A549 (cell line): ENCODE results near the gene RIMKLA.

Experiments used
- EP300 ChIP-seq, 2 experiments: fragments of >200 bp; sonication (Bioruptor Twin); formaldehyde crosslinking; IDR thresholded peaks; 2 replicates in 1 of 2; 3 replicates in 1 of 2; pipeline ENCODE4 v1.6.1; 2016 to 2017
- FOSL2 ChIP-seq, 2 experiments: fragments of 450-650 bp in 1 of 2; fragments of >200 bp in 1 of 2; sonication (Bioruptor Twin) in 1 of 2; formaldehyde crosslinking; IDR thresholded peaks; 2 replicates each; pipeline versions ENCODE4 v1.5.0 to v1.6.1; 2016 to 2020; ENCODE audit warnings: mild to moderate bottlenecking in 1 of 2, moderate library complexity in 1 of 2
- KDM5A ChIP-seq: fragments of 200-600 bp; sonication (generic); IDR thresholded peaks from 2 replicates; pipeline ENCODE4 v1.6.1; 2016; ENCODE audit warnings: antibody characterized with exemption, mild to moderate bottlenecking
- MAFK ChIP-seq: fragments of 450-650 bp; IDR thresholded peaks from 2 replicates; pipeline ENCODE4 v1.6.1; 2014; ENCODE audit not compliant: partially characterized antibody
- POLR2A ChIP-seq: IDR thresholded peaks from 2 replicates; pipeline ENCODE4 v1.6.1; 2012; ENCODE audit warnings: mild to moderate bottlenecking, low read length
- POLR2AphosphoS2 ChIP-seq: conservative IDR thresholded peaks from 2 replicates; pipeline ENCODE4 v1.6.1; 2012; ENCODE audit warnings: low read length, improper control_type of control experiment, inconsistent platforms
- RAD21 ChIP-seq, 2 experiments: fragments of >200 bp in 1 of 2; sonication (Bioruptor Twin) in 1 of 2; formaldehyde crosslinking in 1 of 2; IDR thresholded peaks in 1 of 2; conservative IDR thresholded peaks in 1 of 2; 2 replicates in 1 of 2; 3 replicates in 1 of 2; pipeline ENCODE4 v1.6.1; 2012 to 2018; ENCODE audit warnings: inconsistent platforms in 1 of 2
- RFX5 ChIP-seq: fragments of 450-650 bp; IDR thresholded peaks from 2 replicates; pipeline ENCODE4 v1.7.1; 2014; ENCODE audit warnings: antibody characterized with exemption, mild to moderate bottlenecking, moderate library complexity
- TF ChIP-seq, protein P1 (sequence below): fragments of >200 bp; sonication (Bioruptor Twin); formaldehyde crosslinking; IDR thresholded peaks from 3 replicates; pipeline ENCODE4 v1.5.1; 2016
- TF ChIP-seq, protein P2 (sequence below): fragments of 250-450 bp; sonication (Bioruptor Pico); IDR thresholded peaks from 2 replicates; pipeline ENCODE4 v1.5.0; 2021; ENCODE audit warnings: mild to moderate bottlenecking, moderate library complexity, borderline replicate concordance

DNA sequence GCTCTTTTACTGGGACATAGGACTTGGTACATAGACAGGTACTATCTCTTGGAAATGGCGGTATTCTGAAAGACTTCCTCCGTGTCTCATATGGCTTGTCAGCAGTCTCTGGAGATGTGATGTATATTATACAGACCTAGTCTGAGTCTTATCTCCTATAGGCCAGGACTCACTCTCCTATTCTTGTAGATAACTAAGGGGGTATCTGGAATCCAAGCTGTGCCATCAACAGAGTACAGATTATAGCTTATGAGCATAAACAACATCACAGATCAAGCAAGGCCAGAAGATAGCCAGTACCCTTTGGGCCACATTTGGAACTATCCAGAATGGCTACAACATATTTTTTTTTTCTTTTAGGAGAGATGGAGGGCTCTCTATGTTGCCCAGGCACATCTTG is 16.1 kb upstream of the RIMKLA start:
- no peak for TF ChIP-seq RAD21 (conservative IDR thresholded peaks at IDR 0.05 in 1 of 2, IDR thresholded peaks at IDR 0.05 in 1 of 2)
- no peak for TF ChIP-seq KDM5A
- TF ChIP-seq, protein P1, sequence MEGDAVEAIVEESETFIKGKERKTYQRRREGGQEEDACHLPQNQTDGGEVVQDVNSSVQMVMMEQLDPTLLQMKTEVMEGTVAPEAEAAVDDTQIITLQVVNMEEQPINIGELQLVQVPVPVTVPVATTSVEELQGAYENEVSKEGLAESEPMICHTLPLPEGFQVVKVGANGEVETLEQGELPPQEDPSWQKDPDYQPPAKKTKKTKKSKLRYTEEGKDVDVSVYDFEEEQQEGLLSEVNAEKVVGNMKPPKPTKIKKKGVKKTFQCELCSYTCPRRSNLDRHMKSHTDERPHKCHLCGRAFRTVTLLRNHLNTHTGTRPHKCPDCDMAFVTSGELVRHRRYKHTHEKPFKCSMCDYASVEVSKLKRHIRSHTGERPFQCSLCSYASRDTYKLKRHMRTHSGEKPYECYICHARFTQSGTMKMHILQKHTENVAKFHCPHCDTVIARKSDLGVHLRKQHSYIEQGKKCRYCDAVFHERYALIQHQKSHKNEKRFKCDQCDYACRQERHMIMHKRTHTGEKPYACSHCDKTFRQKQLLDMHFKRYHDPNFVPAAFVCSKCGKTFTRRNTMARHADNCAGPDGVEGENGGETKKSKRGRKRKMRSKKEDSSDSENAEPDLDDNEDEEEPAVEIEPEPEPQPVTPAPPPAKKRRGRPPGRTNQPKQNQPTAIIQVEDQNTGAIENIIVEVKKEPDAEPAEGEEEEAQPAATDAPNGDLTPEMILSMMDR: no peak
- no peak for TF ChIP-seq POLR2AphosphoS2
- no peak for TF ChIP-seq RFX5
- TF ChIP-seq EP300 (IDR thresholded peaks at IDR 0.05): no peak
- TF ChIP-seq FOSL2 (IDR thresholded peaks at IDR 0.05): no peak
- no peak for TF ChIP-seq FOSL2 (CRISPR knock-in tag; IDR thresholded peaks at IDR 0.05)
- no peak for TF ChIP-seq POLR2A
- TF ChIP-seq, protein P2, sequence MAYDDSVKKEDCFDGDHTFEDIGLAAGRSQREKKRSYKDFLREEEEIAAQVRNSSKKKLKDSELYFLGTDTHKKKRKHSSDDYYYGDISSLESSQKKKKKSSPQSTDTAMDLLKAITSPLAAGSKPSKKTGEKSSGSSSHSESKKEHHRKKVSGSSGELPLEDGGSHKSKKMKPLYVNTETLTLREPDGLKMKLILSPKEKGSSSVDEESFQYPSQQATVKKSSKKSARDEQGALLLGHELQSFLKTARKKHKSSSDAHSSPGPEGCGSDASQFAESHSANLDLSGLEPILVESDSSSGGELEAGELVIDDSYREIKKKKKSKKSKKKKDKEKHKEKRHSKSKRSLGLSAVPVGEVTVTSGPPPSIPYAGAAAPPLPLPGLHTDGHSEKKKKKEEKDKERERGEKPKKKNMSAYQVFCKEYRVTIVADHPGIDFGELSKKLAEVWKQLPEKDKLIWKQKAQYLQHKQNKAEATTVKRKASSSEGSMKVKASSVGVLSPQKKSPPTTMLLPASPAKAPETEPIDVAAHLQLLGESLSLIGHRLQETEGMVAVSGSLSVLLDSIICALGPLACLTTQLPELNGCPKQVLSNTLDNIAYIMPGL (CRISPR knock-in tag): no peak
- no peak for TF ChIP-seq MAFK
